HepG2 (cell line): ENCODE results near the gene ELL. TPM values are rescaled to one million over a fixed set of nuclear protein-coding genes. Genes with fewer than 3 reads are reported as not detected.

Source experiments
- ETV6 ChIP-seq: sonication (generic); formaldehyde crosslinking; conservative IDR thresholded peaks from 2 replicates; pipeline ENCODE4 v1.4.0; 2020; ENCODE audit warnings: missing genetic modification reagents
- FOSL1 ChIP-seq: sonication (generic); formaldehyde crosslinking; IDR thresholded peaks from 2 replicates; pipeline ENCODE4 v1.9.0; 2021; ENCODE audit warnings: missing genetic modification reagents, borderline replicate concordance
- FOXK1 ChIP-seq: sonication (generic); formaldehyde crosslinking; IDR thresholded peaks from 2 replicates; pipeline ENCODE4 v1.4.0; 2020; ENCODE audit warnings: low read depth, missing genetic modification reagents, borderline replicate concordance
- FOXP1 ChIP-seq, 2 experiments: fragments of 450-650 bp in 1 of 2; IDR thresholded peaks; 2 replicates each; pipeline ENCODE4 v1.6.1; 2017 to 2018; ENCODE audit warnings: antibody characterized with exemption in 1 of 2
- HIC2 ChIP-seq: sonication (generic); formaldehyde crosslinking; IDR thresholded peaks from 2 replicates; pipeline ENCODE4 v1.9.0; 2022; ENCODE audit warnings: low read depth, missing genetic modification reagents
- HNRNPL ChIP-seq: fragments of 200-400 bp; formaldehyde crosslinking; IDR thresholded peaks from 2 replicates; pipeline ENCODE4 v1.6.1; 2017; ENCODE audit warnings: mild to moderate bottlenecking, low read depth, low read length
- IKZF5 ChIP-seq: IDR thresholded peaks from 2 replicates; pipeline ENCODE4 v1.6.1; 2018; ENCODE audit warnings: missing genetic modification reagents, mild to moderate bottlenecking, missing compliant biosample characterization
- KDM5A ChIP-seq: fragments of 200-600 bp; sonication (generic); IDR thresholded peaks from 2 replicates; pipeline ENCODE4 v1.7.0; 2018; ENCODE audit warnings: antibody characterized with exemption, mild to moderate bottlenecking, low read length, borderline replicate concordance
- KLF12 ChIP-seq: sonication (generic); formaldehyde crosslinking; IDR thresholded peaks from 2 replicates; pipeline ENCODE4 v1.4.0; 2020; ENCODE audit warnings: missing genetic modification reagents, borderline replicate concordance
- NONO ChIP-seq, 2 experiments: fragments of 450-650 bp in 1 of 2; sonication (generic) in 1 of 2; formaldehyde crosslinking in 1 of 2; IDR thresholded peaks in 1 of 2; conservative IDR thresholded peaks in 1 of 2; 2 replicates each; pipeline versions ENCODE4 v1.6.1 to v1.8.0; 2017 to 2022; ENCODE audit warnings: mild to moderate bottlenecking in 1 of 2, missing genetic modification reagents in 1 of 2, moderate library complexity in 1 of 2
- NR2F2 ChIP-seq: IDR thresholded peaks from 2 replicates; pipeline ENCODE4 v1.6.1; 2012; ENCODE audit warnings: low read depth, inconsistent platforms, borderline replicate concordance
- RCOR2 ChIP-seq: IDR thresholded peaks from 2 replicates; pipeline ENCODE4 v1.6.1; 2016; ENCODE audit warnings: missing biosample characterization, missing genetic modification reagents
- REPIN1 ChIP-seq: sonication (generic); formaldehyde crosslinking; IDR thresholded peaks from 2 replicates; pipeline ENCODE4 v1.8.0; 2022; ENCODE audit warnings: missing genetic modification reagents, low read depth, mild to moderate bottlenecking, borderline replicate concordance
- RFXANK ChIP-seq: IDR thresholded peaks from 2 replicates; pipeline ENCODE4 v1.6.1; 2016
- RXRA ChIP-seq: sonication (generic); formaldehyde crosslinking; IDR thresholded peaks from 2 replicates; pipeline ENCODE4 v1.5.1; 2020; ENCODE audit warnings: missing genetic modification reagents
- SIN3B ChIP-seq: fragments of 150-350 bp; IDR thresholded peaks from 2 replicates; pipeline ENCODE4 v1.6.1; 2014; ENCODE audit warnings: low read length
- SNAPC2 ChIP-seq: sonication (generic); formaldehyde crosslinking; IDR thresholded peaks from 2 replicates; pipeline ENCODE4 v1.8.1; 2022; ENCODE audit warnings: mild to moderate bottlenecking, missing genetic modification reagents
- UBTF ChIP-seq: sonication (generic); formaldehyde crosslinking; IDR thresholded peaks from 2 replicates; pipeline ENCODE4 v1.4.0; 2020; ENCODE audit warnings: mild to moderate bottlenecking, missing genetic modification reagents
- ZNF205 ChIP-seq: IDR thresholded peaks from 2 replicates; pipeline ENCODE4 v1.6.1; 2018; ENCODE audit warnings: missing biosample characterization, missing genetic modification reagents
- ZNF331 ChIP-seq: sonication (generic); formaldehyde crosslinking; IDR thresholded peaks from 2 replicates; pipeline ENCODE4 v1.4.0; 2020; ENCODE audit warnings: missing genetic modification reagents
- ZNF703 ChIP-seq: sonication (generic); formaldehyde crosslinking; IDR thresholded peaks from 2 replicates; pipeline ENCODE4 v1.5.1; 2020; ENCODE audit warnings: missing genetic modification reagents, mild to moderate bottlenecking, moderate library complexity, borderline replicate concordance
- ZNF737 ChIP-seq: sonication (generic); formaldehyde crosslinking; IDR thresholded peaks from 2 replicates; pipeline ENCODE4 v1.5.0; 2020; ENCODE audit warnings: missing genetic modification reagents, mild to moderate bottlenecking, borderline replicate concordance
- polyA plus RNA-seq, 8 experiments: library from polyadenylated mRNA; depleted of rRNA in 3 of 8; stranded (reverse) in 7 of 8; unstranded in 1 of 8; fragments of >200 nt; fragmentation: Illumina TruSeq in 4 of 8; extraction: Trizol in 4 of 8; gene quantifications; 2 replicates each; pipeline versions ENCODE4 v1.2.1 to v1.2.3, GENCODE V29; 2011 to 2016; ENCODE audit warnings: low read depth in 4 of 8, missing spikeins in 1 of 8, mixed read lengths in 1 of 8; ENCODE audit not compliant: insufficient read depth in 1 of 8
- total RNA-seq, 5 experiments: library from RNA; depleted of rRNA; stranded (reverse); fragments of >200 nt; fragmentation: Illumina TruSeq; extraction: Trizol; gene quantifications; 2 replicates each; pipeline ENCODE4 v1.2.3, GENCODE V29; 2016; ENCODE audit warnings: low read depth in 1 of 5

ELL gene
- total and polyA plus RNA-seq, 2 of the 13 experiments (the other 11 are each of a cell fraction or from before 2014, with no cell fraction given): 3.7 to 5.4 TPM

- TF ChIP-seq HIC2 (no peak; the same call in 1 of the 2 replicates), RXRA (CRISPR knock-in tag) (peak; percentile 58; the same call in 1 of the 2 replicates), KDM5A (no peak; the same call in 1 of the 2 replicates), UBTF (peak; percentile 45; the same call in 1 of the 2 replicates), RFXANK (no peak), FOXP1 (IDR thresholded peaks at IDR 0.05) (no peak), FOXP1 (CRISPR knock-in tag; IDR thresholded peaks at IDR 0.05) (no peak), ZNF331 (CRISPR knock-in tag) (0 out of 2 replicates have a peak, but pooled peaks have one; percentile 34), FOSL1 (CRISPR knock-in tag) (peak; percentile 81), SIN3B (0 out of 2 replicates have a peak, but pooled peaks have one; percentile 10), RCOR2 (0 out of 2 replicates have a peak, but pooled peaks have one; percentile 31), ZNF703 (CRISPR knock-in tag) (no peak), REPIN1 (CRISPR knock-in tag) (peak; percentile 53; the same call in 1 of the 2 replicates), SNAPC2 (CRISPR knock-in tag) (0 out of 2 replicates have a peak, but pooled peaks have one; percentile 26), IKZF5 (CRISPR knock-in tag) (peak; percentile 89), ZNF205 (peak; percentile 60; the same call in 1 of the 2 replicates), NR2F2 (0 out of 2 replicates have a peak, but pooled peaks have one; percentile 25), HNRNPL (no peak), NONO (IDR thresholded peaks at IDR 0.05) (no peak), NONO (CRISPR knock-in tag; conservative IDR thresholded peaks at IDR 0.05) (no peak), ZNF737 (CRISPR knock-in tag) (no peak), FOXK1 (CRISPR knock-in tag) (peak; percentile 47; the same call in 1 of the 2 replicates), ETV6 (no peak), KLF12 (CRISPR knock-in tag) (no peak)
Measured at GRCh38 chr19:18519962-18520847, 1.7 kb downstream of the ELL start (continued).
